NB4 (cell line): ENCODE measurements around the gene CELA2A.

Experiments
- MYC ChIP-seq: IDR thresholded peaks from 2 replicates; pipeline ENCODE4 v1.6.1; 2011; ENCODE audit warnings: low read depth, low read length
- POLR2A ChIP-seq: IDR thresholded peaks from 2 replicates; pipeline ENCODE4 v1.6.1; 2011; ENCODE audit warnings: mild to moderate bottlenecking; ENCODE audit not compliant: insufficient read length; ENCODE audit errors: extremely low read depth
- TF ChIP-seq, protein P1 (sequence below): IDR thresholded peaks from one replicate; pipeline ENCODE4 v1.5.1; 2012; ENCODE audit warnings: low read depth, low read length
- TF ChIP-seq, protein P2 (sequence below): IDR thresholded peaks from 2 replicates; pipeline ENCODE4 v1.6.1; 2011; ENCODE audit warnings: low read depth, low read length

DNA sequence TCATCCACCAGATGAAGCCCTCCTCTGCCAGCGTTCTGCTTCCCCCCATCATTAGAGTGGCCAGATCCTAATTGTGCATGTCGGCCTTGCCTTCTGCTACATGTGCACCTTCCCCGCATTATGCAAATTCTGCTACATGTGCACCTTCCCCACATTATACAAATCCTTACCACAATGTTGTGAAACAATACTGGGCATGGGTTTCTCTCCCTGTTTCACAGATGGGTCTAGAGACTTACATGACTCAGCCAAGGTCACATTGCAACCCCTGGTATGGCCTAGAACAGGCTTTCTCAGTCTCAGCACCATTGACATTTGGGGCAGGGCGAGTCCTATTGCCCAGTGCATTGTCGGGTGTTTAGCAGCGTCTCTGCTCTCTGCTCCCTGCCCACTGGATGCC is 1.0 kb upstream of the CELA2A start:
- TF ChIP-seq, protein P1, sequence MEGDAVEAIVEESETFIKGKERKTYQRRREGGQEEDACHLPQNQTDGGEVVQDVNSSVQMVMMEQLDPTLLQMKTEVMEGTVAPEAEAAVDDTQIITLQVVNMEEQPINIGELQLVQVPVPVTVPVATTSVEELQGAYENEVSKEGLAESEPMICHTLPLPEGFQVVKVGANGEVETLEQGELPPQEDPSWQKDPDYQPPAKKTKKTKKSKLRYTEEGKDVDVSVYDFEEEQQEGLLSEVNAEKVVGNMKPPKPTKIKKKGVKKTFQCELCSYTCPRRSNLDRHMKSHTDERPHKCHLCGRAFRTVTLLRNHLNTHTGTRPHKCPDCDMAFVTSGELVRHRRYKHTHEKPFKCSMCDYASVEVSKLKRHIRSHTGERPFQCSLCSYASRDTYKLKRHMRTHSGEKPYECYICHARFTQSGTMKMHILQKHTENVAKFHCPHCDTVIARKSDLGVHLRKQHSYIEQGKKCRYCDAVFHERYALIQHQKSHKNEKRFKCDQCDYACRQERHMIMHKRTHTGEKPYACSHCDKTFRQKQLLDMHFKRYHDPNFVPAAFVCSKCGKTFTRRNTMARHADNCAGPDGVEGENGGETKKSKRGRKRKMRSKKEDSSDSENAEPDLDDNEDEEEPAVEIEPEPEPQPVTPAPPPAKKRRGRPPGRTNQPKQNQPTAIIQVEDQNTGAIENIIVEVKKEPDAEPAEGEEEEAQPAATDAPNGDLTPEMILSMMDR: no peak
- TF ChIP-seq POLR2A (no peak), MYC (peak; percentile 52; the same call in 1 of the 2 replicates)
- TF ChIP-seq, protein P2, sequence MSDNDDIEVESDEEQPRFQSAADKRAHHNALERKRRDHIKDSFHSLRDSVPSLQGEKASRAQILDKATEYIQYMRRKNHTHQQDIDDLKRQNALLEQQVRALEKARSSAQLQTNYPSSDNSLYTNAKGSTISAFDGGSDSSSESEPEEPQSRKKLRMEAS: peak; percentile 67
